AG04450 (cell line): Measurements from ENCODE around the gene TUT4. TPM values are rescaled to one million over a fixed set of nuclear protein-coding genes. Genes with fewer than 3 reads are reported as not detected.

ENCODE experiments used
- CTCF ChIA-PET: fragments of 300-600, 350-600 bp; formaldehyde crosslinking; extraction: SDS; loops from one replicate; lab custom pipeline; 2022; ENCODE audit warnings: antibody characterized with exemption, inconsistent platforms; lab: Charles Lee
- POLR2A ChIA-PET: fragments of 350-600 bp; formaldehyde crosslinking; extraction: SDS; loops from one replicate; lab custom pipeline; 2021; ENCODE audit warnings: antibody characterized with exemption, inconsistent platforms; lab: Yijun Ruan, JAX
- DNase-seq: peaks from one replicate; pipeline ENCODE4 v3.0.0-alpha.2; 2011; ENCODE audit warnings: low read depth, low spot score
- H3K27ac ChIP-seq: one replicate; pipeline ENCODE4 v1.5.1; 2012; ENCODE audit warnings: low read depth, low read length, control low read depth
- H3K27me3 ChIP-seq: one replicate; pipeline ENCODE4 v1.6.0; 2012; ENCODE audit warnings: low read length; ENCODE audit not compliant: control insufficient read depth, insufficient read depth
- H3K4me3 ChIP-seq: 2 replicates; pipeline ENCODE4 v1.5.1; 2011; ENCODE audit warnings: mild to moderate bottlenecking, low read depth, low read length, control low read depth
- H3K9me3 ChIP-seq: 2 replicates; pipeline ENCODE4 v1.5.1; 2012; ENCODE audit warnings: low read length; ENCODE audit not compliant: control insufficient read depth, insufficient read depth
- CTCF ChIP-seq: IDR thresholded peaks from 2 replicates; pipeline ENCODE4 v1.5.1; 2011; ENCODE audit warnings: low read depth, low read length, control low read depth, inconsistent platforms
- polyA plus RNA-seq: library from polyadenylated mRNA; depleted of rRNA; stranded (reverse); fragments of >200 nt; gene quantifications from 2 replicates; pipeline ENCODE4 v1.2.3, GENCODE V29; 2011

Gene TUT4
- polyA plus RNA-seq, 1 experiment, result 30.0 TPM

GRCh38 chr1:52511439-52511838 lies 41.5 kb downstream of the TUT4 start:
- ChIA-PET CTCF (interaction anchor here (0.8 kb wide), 1 partner anchor 175 kb away, joined by 3 read pairs; no protein-coding TSS in a partner anchor), POLR2A (no interaction called here)
- Histone ChIP-seq H3K27ac (no peak overlapping the region), H3K27me3 (no peaks in the 10 kb centered on the region), H3K9me3 (no peaks in the 10 kb centered on the region), H3K4me3 (no peak overlapping the region)
- no peak for DNase-seq
- TF ChIP-seq CTCF, result no peak

DNA sequence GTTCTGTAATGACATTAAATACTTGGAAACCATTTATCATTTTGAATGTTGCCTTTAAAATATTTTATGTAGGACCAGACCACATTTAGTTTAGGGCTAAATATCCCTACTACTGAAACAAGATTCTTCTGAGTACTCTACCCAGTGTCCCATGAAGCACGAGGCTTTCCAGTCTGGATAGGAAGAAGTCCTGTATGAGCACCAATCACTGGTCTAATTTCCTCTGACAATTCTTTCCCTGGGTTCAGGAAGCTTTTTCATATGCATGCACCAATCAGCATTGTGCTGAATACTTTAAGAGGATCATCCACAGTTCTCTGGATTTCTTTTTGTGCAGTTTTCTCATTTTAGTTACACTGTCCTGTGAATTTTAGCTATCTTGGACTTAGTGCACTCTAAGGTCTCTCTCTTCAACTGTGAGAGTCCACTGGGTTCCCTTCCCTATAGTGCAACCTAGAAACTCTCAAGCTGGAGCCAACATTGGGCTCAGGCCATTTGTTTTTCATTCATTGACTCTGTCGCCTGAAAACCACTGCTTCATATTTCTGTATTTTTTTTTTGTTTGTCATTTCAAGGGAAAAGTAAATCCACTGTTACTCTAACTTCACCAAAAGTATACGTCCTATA lies 45.9 kb downstream of the TUT4 start:
- Histone ChIP-seq H3K27me3 (no peaks in the 10 kb centered on the region), H3K4me3 (no peak overlapping the region), H3K9me3 (no peaks in the 10 kb centered on the region), H3K27ac (no peak overlapping the region)
- no peak for DNase-seq
- no peak for TF ChIP-seq CTCF
- ChIA-PET CTCF (no interaction called here), POLR2A (no interaction called here)

- POLR2A ChIA-PET, result no interaction called here
- no peak for TF ChIP-seq CTCF
- H3K4me3 ChIP-seq, result no peak overlapping the region
- no peak overlapping the region for H3K27ac ChIP-seq
- CTCF ChIA-PET, result no interaction called here
- DNase-seq, result no peak
- no peaks in the 10 kb centered on the region for H3K27me3 ChIP-seq
- H3K9me3 ChIP-seq, result no peaks in the 10 kb centered on the region
These were observed 46.5 kb downstream of the TUT4 start for GRCh38 chr1:52506349-52506748.

GRCh38 chr1:52504720-52505119 lies 48.2 kb downstream of the TUT4 start:
- ChIA-PET CTCF (no interaction called here), POLR2A (interaction anchor here (0.7 kb wide), 1 partner anchor 18 kb away, joined by 7 read pairs; no protein-coding TSS in a partner anchor)
- Histone ChIP-seq H3K4me3 (no peak overlapping the region), H3K27ac (no peak overlapping the region), H3K27me3 (no peaks in the 10 kb centered on the region), H3K9me3 (no peaks in the 10 kb centered on the region)
- no peak for TF ChIP-seq CTCF
- no peak for DNase-seq

- ChIA-PET CTCF (no interaction called here), POLR2A (no interaction called here)
- Histone ChIP-seq H3K27ac (no peak overlapping the region), H3K9me3 (no peaks in the 10 kb centered on the region), H3K27me3 (no peaks in the 10 kb centered on the region), H3K4me3 (no peak overlapping the region)
- no peak for TF ChIP-seq CTCF
- no peak for DNase-seq
These were observed 49.2 kb downstream of the TUT4 start for GRCh38 chr1:52503706-52504105.
